ENCODE data around the gene FGD2. TPM values are rescaled to one million over a fixed set of nuclear protein-coding genes. Genes with fewer than 3 reads are reported as not detected.

The FGD2 gene
- total RNA-seq, 5 donors from 2014 or later (not counting 1 experiment from before 2014, with no cell fraction given) = 2.8 to 11.1 (median 3.3) TPM

DNA sequence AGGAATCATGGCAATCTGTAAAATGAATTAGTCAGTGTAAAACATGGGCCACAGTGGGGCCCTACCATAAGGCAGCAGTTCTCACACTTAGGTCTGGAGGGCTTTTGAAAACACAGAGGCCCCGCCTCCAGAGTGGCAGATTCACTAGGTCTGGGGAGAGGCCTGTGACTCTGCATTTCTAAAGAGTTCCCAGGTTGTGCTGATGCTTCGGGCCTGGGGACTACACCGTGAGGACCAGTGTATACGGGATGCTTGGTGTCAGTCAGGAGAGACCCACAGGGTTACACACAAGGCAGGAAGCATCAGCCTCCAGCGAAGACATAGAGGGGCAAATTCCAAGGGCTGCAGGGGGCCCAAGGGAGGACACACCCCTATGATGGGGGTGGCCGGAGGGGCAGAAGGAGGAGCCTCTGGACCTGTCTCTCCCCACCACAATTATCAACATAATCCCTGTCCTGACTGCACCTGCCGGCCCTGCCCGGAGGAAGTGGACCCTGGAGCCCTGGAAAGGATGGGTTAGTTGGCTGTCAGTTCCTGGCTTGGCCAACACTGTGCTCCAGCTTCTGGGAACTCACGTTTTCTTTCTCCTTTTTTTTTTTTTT lies 46.7 kb downstream of the FGD2 start:
- ChIA-PET POLR2A (interaction anchor here in 1 of 2 donors (2.2 kb wide), 1 partner anchor 50 kb away, joined by 10 read pairs; no protein-coding TSS in a partner anchor), CTCF (interaction anchor here (0.6 to 8.9 kb wide), 13 partner anchors 30 to 157 kb away, joined by 3 to 74 read pairs (median 5); partner anchors contain the start of gene PIM1 (in 1 of the 2))
- ATAC-seq (replicated peaks in 1 of 4) (no peak), DNase-seq (peak in 3 of 35 experiments; percentile 19 to 37 (median 23))
- peak overlapping the region; percentile 46 for H3K27ac ChIP-seq (ENCODE audit: low read length)
- no peak overlapping the region for H3K4me3 ChIP-seq (ENCODE audit: control insufficient read depth in 1 of 2, extremely low read depth in 1 of 2, low read length in 1 of 2)
- no peaks in the 10 kb centered on the region for H3K36me3 Mint-ChIP-seq
- no peaks in the 10 kb centered on the region for H3K27me3 ChIP-seq (replicated peaks in 1 of 2; ENCODE audit: control insufficient read depth in 2 of 2, extremely low read depth in 1 of 2, insufficient read depth in 2 of 2, low read length in 1 of 2)
- H3K9me3 ChIP-seq = no peaks in the 10 kb centered on the region
- H3K4me1 Mint-ChIP-seq = peaks cover 50 to 63% (median 55%) of the 10 kb centered on the region in 3 donors
- no peaks in the 10 kb centered on the region for H3K9me3 Mint-ChIP-seq
- no peaks in the 10 kb centered on the region for H3K27me3 Mint-ChIP-seq
- H3K27ac Mint-ChIP-seq = peak overlapping the region; percentile 70 to 95
- H3K36me3 ChIP-seq (ENCODE audit: control insufficient read depth in 2 of 2, extremely low read depth in 1 of 2, insufficient read depth in 1 of 2, low read length in 1 of 2) = no peaks in the 10 kb centered on the region
- 85% methylated on average over 6 of the region's 9 CpGs for WGBS (ENCODE audit: insufficient coverage)
- peak overlapping the region in 1 of 3 donors; percentile 72 for H3K4me3 Mint-ChIP-seq
- H3K4me1 ChIP-seq (ENCODE audit: control insufficient read depth in 1 of 2, extremely low read depth in 1 of 2, insufficient read depth in 2 of 2, low read length in 2 of 2) = peaks cover 41 to 53% of the 10 kb centered on the region in 2 experiments

DNA sequence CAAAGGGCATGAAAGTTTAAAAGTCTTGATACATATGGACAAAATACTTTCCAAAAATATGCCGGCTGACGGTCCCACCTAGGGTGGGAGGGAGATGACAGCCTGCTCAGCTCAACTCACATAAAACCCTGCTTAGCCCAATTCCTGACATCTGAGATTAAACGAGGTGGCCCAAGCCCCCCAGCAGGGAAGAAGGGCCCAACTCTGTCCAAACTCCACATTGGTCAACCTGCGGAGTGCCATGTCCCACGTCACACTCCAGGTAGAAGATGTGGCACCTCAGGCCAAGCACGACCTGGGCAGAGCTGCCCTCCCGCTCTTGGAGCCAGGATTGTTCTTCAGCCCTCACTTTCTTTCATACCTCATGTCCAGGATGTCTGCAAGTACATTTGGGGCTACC lies 48.2 kb downstream of the FGD2 start:
- H3K9me3 ChIP-seq = no peaks in the 10 kb centered on the region
- Mint-ChIP-seq H3K27ac (no peak overlapping the region), H3K4me1 (peaks cover 35 to 47% (median 39%) of the 10 kb centered on the region in 3 donors), H3K27me3 (no peaks in the 10 kb centered on the region), H3K9me3 (no peaks in the 10 kb centered on the region), H3K36me3 (no peaks in the 10 kb centered on the region), H3K4me3 (no peak overlapping the region)
- DNase-seq = no peak
- H3K36me3 ChIP-seq (ENCODE audit: control insufficient read depth in 2 of 2, extremely low read depth in 1 of 2, insufficient read depth in 1 of 2, low read length in 1 of 2) = no peaks in the 10 kb centered on the region
- no peaks in the 10 kb centered on the region for H3K27me3 ChIP-seq (replicated peaks in 1 of 2; ENCODE audit: control insufficient read depth in 2 of 2, extremely low read depth in 1 of 2, insufficient read depth in 2 of 2, low read length in 1 of 2)
- no peak for ATAC-seq (replicated peaks in 1 of 4)
- peaks cover 27 to 37% of the 10 kb centered on the region in 2 experiments for H3K4me1 ChIP-seq (ENCODE audit: control insufficient read depth in 1 of 2, extremely low read depth in 1 of 2, insufficient read depth in 2 of 2, low read length in 2 of 2)
- ChIA-PET CTCF (interaction anchor here (0.5 to 8.9 kb wide), 4 partner anchors 32 to 156 kb away, joined by 3 to 74 read pairs (median 4); partner anchors contain the start of gene PIM1 (in 1 of the 2)), POLR2A (no interaction called here)
- no peak overlapping the region for H3K27ac ChIP-seq (ENCODE audit: low read length)
- WGBS (ENCODE audit: insufficient coverage) = 94% methylated on average over 5 of the region's 7 CpGs
- no peak overlapping the region for H3K4me3 ChIP-seq (ENCODE audit: control insufficient read depth in 1 of 2, extremely low read depth in 1 of 2, low read length in 1 of 2)

DNA sequence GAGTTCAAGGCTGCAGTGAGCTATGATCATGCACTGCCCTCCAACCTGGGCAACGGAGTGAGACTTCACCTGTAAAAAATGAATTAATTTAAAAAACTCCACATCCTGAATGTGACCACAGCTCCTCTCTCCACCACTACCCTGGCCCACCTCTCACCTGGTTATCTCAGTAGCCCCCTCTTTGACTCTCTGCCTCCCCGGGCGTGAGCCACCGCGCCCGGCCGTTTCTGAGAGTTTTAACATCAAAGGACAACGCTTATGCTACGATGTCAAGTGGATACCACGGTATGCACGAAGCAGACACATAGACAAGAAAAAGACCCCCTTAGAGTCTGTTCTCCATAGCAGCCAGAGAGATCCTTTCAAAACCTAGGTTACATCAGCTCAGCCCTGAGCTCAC lies 48.7 kb downstream of the FGD2 start:
- Mint-ChIP-seq H3K36me3 (no peaks in the 10 kb centered on the region), H3K9me3 (no peaks in the 10 kb centered on the region), H3K27me3 (no peaks in the 10 kb centered on the region), H3K4me3 (no peak overlapping the region), H3K27ac (peak overlapping the region in 1 of 2 donors; percentile 67), H3K4me1 (peaks cover 30 to 42% (median 34%) of the 10 kb centered on the region in 3 donors)
- ChIA-PET POLR2A (no interaction called here), CTCF (interaction anchor here (0.5 to 1.0 kb wide), 3 partner anchors 32 to 155 kb away, joined by 3 to 5 read pairs (median 3); no protein-coding TSS in a partner anchor)
- no peak for DNase-seq
- Histone ChIP-seq H3K4me3 (ENCODE audit: control insufficient read depth in 1 of 2, extremely low read depth in 1 of 2, low read length in 1 of 2) (no peak overlapping the region), H3K27me3 (replicated peaks in 1 of 2; ENCODE audit: control insufficient read depth in 2 of 2, extremely low read depth in 1 of 2, insufficient read depth in 2 of 2, low read length in 1 of 2) (no peaks in the 10 kb centered on the region), H3K9me3 (no peaks in the 10 kb centered on the region), H3K36me3 (ENCODE audit: control insufficient read depth in 2 of 2, extremely low read depth in 1 of 2, insufficient read depth in 1 of 2, low read length in 1 of 2) (no peaks in the 10 kb centered on the region), H3K4me1 (ENCODE audit: control insufficient read depth in 1 of 2, extremely low read depth in 1 of 2, insufficient read depth in 2 of 2, low read length in 2 of 2) (peaks cover 23 to 32% of the 10 kb centered on the region in 2 experiments), H3K27ac (ENCODE audit: low read length) (no peak overlapping the region)
- WGBS (ENCODE audit: insufficient coverage) = 87% methylated on average over 10 of the region's 11 CpGs
- ATAC-seq (replicated peaks in 1 of 4) = no peak

DNA sequence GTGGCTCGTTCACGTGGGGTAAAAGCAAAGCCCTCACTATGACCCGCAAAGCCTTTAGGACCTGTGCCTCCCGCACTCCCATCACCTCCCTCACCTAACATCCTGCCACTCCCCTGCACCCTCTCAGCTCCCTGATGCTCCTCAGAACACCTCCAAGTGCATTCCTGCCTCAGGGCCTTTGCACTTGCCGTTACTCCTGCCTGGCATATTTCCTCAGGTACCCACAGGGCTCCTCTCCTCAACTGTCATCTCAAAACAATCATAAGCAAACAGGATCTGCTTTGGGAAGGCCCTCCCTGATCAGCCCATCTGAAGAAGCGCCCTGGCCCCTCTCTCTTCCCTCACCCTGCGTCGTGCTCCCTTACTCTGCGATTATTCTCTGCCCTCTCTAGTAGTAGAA lies 49.1 kb downstream of the FGD2 start:
- Histone ChIP-seq H3K27me3 (replicated peaks in 1 of 2; ENCODE audit: control insufficient read depth in 2 of 2, extremely low read depth in 1 of 2, insufficient read depth in 2 of 2, low read length in 1 of 2) (no peaks in the 10 kb centered on the region), H3K4me3 (ENCODE audit: control insufficient read depth in 1 of 2, extremely low read depth in 1 of 2, low read length in 1 of 2) (no peak overlapping the region), H3K36me3 (ENCODE audit: control insufficient read depth in 2 of 2, extremely low read depth in 1 of 2, insufficient read depth in 1 of 2, low read length in 1 of 2) (no peaks in the 10 kb centered on the region), H3K27ac (ENCODE audit: low read length) (no peak overlapping the region), H3K9me3 (no peaks in the 10 kb centered on the region), H3K4me1 (ENCODE audit: control insufficient read depth in 1 of 2, extremely low read depth in 1 of 2, insufficient read depth in 2 of 2, low read length in 2 of 2) (peaks cover 19 to 28% of the 10 kb centered on the region in 2 experiments)
- DNase-seq (no peak), ATAC-seq (replicated peaks in 1 of 4) (no peak)
- 85% methylated on average over 7 of the region's 9 CpGs for WGBS (ENCODE audit: insufficient coverage)
- Mint-ChIP-seq H3K4me1 (peaks cover 26 to 38% (median 30%) of the 10 kb centered on the region in 3 donors), H3K9me3 (no peaks in the 10 kb centered on the region), H3K4me3 (no peak overlapping the region), H3K36me3 (no peaks in the 10 kb centered on the region), H3K27ac (peak overlapping the region; percentile 25 to 67), H3K27me3 (no peaks in the 10 kb centered on the region)
- CTCF ChIA-PET = interaction anchor here in 1 of 2 donors (1.0 kb wide), 2 partner anchors 33 to 155 kb away, joined by 3 read pairs; no protein-coding TSS in a partner anchor
- POLR2A ChIA-PET = no interaction called here

DNA sequence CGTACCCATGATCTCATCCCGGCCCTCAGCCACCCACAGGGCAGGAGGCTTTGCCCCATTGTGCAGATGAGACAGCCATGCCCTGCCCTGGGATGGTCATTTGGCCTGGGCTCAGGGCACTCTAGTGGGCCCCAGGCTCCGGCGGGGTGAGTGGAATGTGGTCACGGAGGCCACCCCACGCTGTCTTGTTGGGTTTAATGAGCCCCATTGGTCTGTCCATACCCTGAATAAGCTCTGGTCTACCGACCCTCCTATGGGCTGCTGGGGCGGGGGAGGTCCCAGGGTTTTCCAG lies 50.6 kb downstream of the FGD2 start:
- H3K27ac Mint-ChIP-seq = no peak overlapping the region
- no peaks in the 10 kb centered on the region for H3K36me3 Mint-ChIP-seq
- no peaks in the 10 kb centered on the region for H3K27me3 ChIP-seq (replicated peaks in 1 of 2; ENCODE audit: control insufficient read depth in 2 of 2, extremely low read depth in 1 of 2, insufficient read depth in 2 of 2, low read length in 1 of 2)
- 90% methylated on average over 8 of the region's 8 CpGs for WGBS (ENCODE audit: insufficient coverage)
- POLR2A ChIA-PET = no interaction called here
- no peaks in the 10 kb centered on the region for H3K9me3 Mint-ChIP-seq
- peaks cover 11 to 24% (median 15%) of the 10 kb centered on the region in 3 donors for H3K4me1 Mint-ChIP-seq
- H3K9me3 ChIP-seq = no peaks in the 10 kb centered on the region
- no peak overlapping the region for H3K4me3 ChIP-seq (ENCODE audit: control insufficient read depth in 1 of 2, extremely low read depth in 1 of 2, low read length in 1 of 2)
- DNase-seq (no peak), ATAC-seq (replicated peaks in 1 of 4) (no peak)
- H3K4me3 Mint-ChIP-seq = no peak overlapping the region
- CTCF ChIA-PET = interaction anchor here (0.6 kb wide), 3 partner anchors 36 to 120 kb away, joined by 3 read pairs; no protein-coding TSS in a partner anchor
- H3K4me1 ChIP-seq (ENCODE audit: control insufficient read depth in 1 of 2, extremely low read depth in 1 of 2, insufficient read depth in 2 of 2, low read length in 2 of 2) = peaks cover 7 to 13% of the 10 kb centered on the region in 2 experiments
- no peaks in the 10 kb centered on the region for H3K27me3 Mint-ChIP-seq
- H3K36me3 ChIP-seq (ENCODE audit: control insufficient read depth in 2 of 2, extremely low read depth in 1 of 2, insufficient read depth in 1 of 2, low read length in 1 of 2) = no peaks in the 10 kb centered on the region
- no peak overlapping the region for H3K27ac ChIP-seq (ENCODE audit: low read length)

DNA sequence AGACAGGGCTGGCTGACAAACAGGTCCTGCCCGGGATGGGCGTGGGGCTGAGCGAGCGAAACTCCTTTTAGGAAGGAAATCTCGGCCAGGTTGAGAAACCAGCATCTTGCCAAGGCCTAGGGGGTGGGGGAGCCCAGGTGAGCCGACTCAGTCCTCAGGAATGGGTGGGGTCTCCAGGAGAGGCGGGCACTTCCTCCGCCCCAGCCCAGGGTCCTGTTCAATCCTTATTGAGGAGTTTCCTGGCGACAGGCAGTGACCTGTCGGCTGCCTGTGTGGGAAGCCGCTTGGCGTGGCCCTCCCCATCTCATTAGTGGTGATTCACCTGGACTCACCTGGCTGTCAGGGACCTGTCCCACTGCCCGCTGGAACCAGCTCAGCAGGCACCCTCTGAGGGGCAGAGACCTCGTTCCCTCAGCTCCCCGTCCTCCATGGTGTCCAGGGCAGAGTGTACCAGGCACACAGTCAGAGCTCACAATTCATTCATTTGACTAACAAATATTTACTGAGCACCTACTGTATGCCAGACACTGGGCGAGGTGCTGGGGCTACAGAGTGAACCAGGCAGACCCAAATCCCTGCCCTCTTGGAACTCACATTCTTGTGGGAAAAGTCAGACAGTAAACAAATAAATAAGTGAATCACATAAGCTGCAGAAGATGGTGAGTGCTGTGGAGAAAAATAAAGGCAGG lies 51.1 kb downstream of the FGD2 start:
- Histone ChIP-seq H3K36me3 (ENCODE audit: control insufficient read depth in 2 of 2, extremely low read depth in 1 of 2, insufficient read depth in 1 of 2, low read length in 1 of 2) (no peaks in the 10 kb centered on the region), H3K27ac (ENCODE audit: low read length) (no peak overlapping the region), H3K4me1 (ENCODE audit: control insufficient read depth in 1 of 2, extremely low read depth in 1 of 2, insufficient read depth in 2 of 2, low read length in 2 of 2) (peaks cover 3 to 8% of the 10 kb centered on the region in 2 experiments), H3K4me3 (ENCODE audit: control insufficient read depth in 1 of 2, extremely low read depth in 1 of 2, low read length in 1 of 2) (no peak overlapping the region), H3K9me3 (no peaks in the 10 kb centered on the region), H3K27me3 (replicated peaks in 1 of 2; ENCODE audit: control insufficient read depth in 2 of 2, extremely low read depth in 1 of 2, insufficient read depth in 2 of 2, low read length in 1 of 2) (no peaks in the 10 kb centered on the region)
- CTCF ChIA-PET = interaction anchor here (0.6 kb wide), 2 partner anchors 37 to 115 kb away, joined by 3 read pairs; no protein-coding TSS in a partner anchor
- no peaks in the 10 kb centered on the region for H3K27me3 Mint-ChIP-seq
- 96% methylated on average over 12 of the region's 16 CpGs for WGBS (ENCODE audit: insufficient coverage)
- POLR2A ChIA-PET = no interaction called here
- H3K9me3 Mint-ChIP-seq = no peaks in the 10 kb centered on the region
- no peaks in the 10 kb centered on the region for H3K36me3 Mint-ChIP-seq
- no peak overlapping the region for H3K4me3 Mint-ChIP-seq
- no peak for DNase-seq
- ATAC-seq (replicated peaks in 1 of 4) = no peak
- H3K4me1 Mint-ChIP-seq = peaks cover 6 to 18% (median 10%) of the 10 kb centered on the region in 3 donors
- H3K27ac Mint-ChIP-seq = no peak overlapping the region
